ENCODE data around the gene TEX35. TPM values are rescaled to one million over a fixed set of nuclear protein-coding genes. Genes with fewer than 3 reads are reported as not detected.

The TEX35 gene
- polyA plus RNA-seq, 3 donors, result not detected

DNA sequence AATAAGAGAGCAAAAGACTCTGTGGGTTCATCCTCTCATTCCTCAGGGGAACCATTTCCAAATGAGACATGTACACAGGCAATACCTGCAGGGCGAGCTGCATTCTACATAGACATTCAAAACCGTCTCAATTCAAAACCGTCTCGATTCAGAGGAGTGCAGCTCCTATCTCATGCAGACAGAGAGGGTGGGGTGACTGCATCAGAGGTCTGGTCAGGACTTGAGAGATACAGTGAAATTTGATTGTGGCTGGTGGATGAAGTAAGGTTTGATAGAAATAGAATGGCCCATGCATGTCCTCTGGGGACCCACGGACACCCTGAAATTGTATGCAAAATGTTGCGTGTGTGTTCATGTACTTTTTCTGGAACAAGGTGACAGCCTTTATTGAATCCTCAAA is 27.3 kb downstream of the TEX35 start:
- peaks cover 15% of the 10 kb centered on the region for H3K4me1 Mint-ChIP-seq
- H3K36me3 Mint-ChIP-seq, result no peaks in the 10 kb centered on the region
- WGBS (ENCODE audit: insufficient coverage), result 100% methylated on average over 3 of the region's 6 CpGs

DNA sequence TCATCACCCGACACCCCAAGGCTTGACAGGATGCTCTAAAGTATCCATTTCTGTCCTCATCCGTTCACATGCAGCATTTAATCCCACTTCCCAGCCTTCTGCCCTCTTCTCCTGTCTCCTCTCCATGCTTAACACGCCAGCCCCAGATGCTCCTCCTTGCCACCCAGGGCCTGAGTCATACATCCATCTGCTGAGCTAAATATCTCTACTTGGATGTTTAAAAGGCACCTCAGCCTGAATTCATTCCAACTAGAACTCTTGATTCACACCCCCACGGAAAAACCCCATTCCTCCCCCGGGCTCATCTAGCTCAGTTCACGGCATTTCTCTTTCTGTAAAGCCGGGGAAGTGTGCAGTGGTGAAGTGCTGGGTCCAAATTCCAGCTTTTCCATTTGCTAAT is 27.7 kb downstream of the TEX35 start:
- peaks cover 3 to 6% (median 5%) of the 10 kb centered on the region in 3 donors for H3K27me3 Mint-ChIP-seq (ENCODE audit: low read depth in 3 of 3)
- Histone ChIP-seq H3K4me3 (replicated peaks in 1 of 3; ENCODE audit: low read depth in 2 of 3, low read length in 3 of 3) (no peak overlapping the region), H4K20me1 (ENCODE audit: insufficient read depth, low read length) (no peaks in the 10 kb centered on the region), H3K9ac (ENCODE audit: insufficient read depth, low read length, poor library complexity, severe bottlenecking) (no peak overlapping the region), H3K9me3 (replicated peaks in 1 of 2; ENCODE audit: control insufficient read depth in 1 of 2, insufficient read depth in 1 of 2, low read length in 2 of 2) (no peaks in the 10 kb centered on the region), H2AFZ (ENCODE audit: insufficient read depth, low read depth, low read length, poor library complexity, severe bottlenecking) (no peak overlapping the region), H3K36me3 (replicated peaks in 1 of 2; ENCODE audit: control insufficient read depth in 1 of 2, insufficient read depth in 2 of 2, low read length in 2 of 2) (no peaks in the 10 kb centered on the region), H3K27ac (ENCODE audit: low read depth in 1 of 2, low read length in 2 of 2) (no peak overlapping the region), H3K4me1 (ENCODE audit: control insufficient read depth in 1 of 2, insufficient read depth in 2 of 2, low read length in 2 of 2) (peaks cover 13 to 20% of the 10 kb centered on the region in 2 donors), H3K4me2 (replicated peaks; ENCODE audit: extremely low read depth, low read length, poor library complexity, severe bottlenecking) (no peak overlapping the region), H3K79me2 (ENCODE audit: insufficient read depth, low read length) (no peaks in the 10 kb centered on the region), H3K27me3 (ENCODE audit: control insufficient read depth in 2 of 2, insufficient read depth in 2 of 2, low read length in 2 of 2) (no peaks in the 10 kb centered on the region)
- intact Hi-C loops (cut with micrococcal nuclease), result loop anchor here in 1 of 2 donors (5.0 kb wide), 1 partner anchor 212 kb away; no protein-coding TSS in a partner anchor
- H3K36me3 Mint-ChIP-seq, result peaks cover 0 to 3% of the 10 kb centered on the region in 2 donors
- WGBS (ENCODE audit: insufficient coverage), result 98% methylated on average over 4 of the region's 7 CpGs
- TF ChIP-seq, protein P1, sequence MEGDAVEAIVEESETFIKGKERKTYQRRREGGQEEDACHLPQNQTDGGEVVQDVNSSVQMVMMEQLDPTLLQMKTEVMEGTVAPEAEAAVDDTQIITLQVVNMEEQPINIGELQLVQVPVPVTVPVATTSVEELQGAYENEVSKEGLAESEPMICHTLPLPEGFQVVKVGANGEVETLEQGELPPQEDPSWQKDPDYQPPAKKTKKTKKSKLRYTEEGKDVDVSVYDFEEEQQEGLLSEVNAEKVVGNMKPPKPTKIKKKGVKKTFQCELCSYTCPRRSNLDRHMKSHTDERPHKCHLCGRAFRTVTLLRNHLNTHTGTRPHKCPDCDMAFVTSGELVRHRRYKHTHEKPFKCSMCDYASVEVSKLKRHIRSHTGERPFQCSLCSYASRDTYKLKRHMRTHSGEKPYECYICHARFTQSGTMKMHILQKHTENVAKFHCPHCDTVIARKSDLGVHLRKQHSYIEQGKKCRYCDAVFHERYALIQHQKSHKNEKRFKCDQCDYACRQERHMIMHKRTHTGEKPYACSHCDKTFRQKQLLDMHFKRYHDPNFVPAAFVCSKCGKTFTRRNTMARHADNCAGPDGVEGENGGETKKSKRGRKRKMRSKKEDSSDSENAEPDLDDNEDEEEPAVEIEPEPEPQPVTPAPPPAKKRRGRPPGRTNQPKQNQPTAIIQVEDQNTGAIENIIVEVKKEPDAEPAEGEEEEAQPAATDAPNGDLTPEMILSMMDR (IDR thresholded peaks at IDR 0.05), result no peak
- no peak overlapping the region for H3K27ac Mint-ChIP-seq
- no peak for DNase-seq
- H3K9me3 Mint-ChIP-seq, result no peaks in the 10 kb centered on the region
- H3K4me1 Mint-ChIP-seq, result peaks cover 15% of the 10 kb centered on the region
- no peak overlapping the region for H3K4me3 Mint-ChIP-seq

More for the DNA sequence above, 27.3 kb downstream of the TEX35 start:
- Mint-ChIP-seq H3K9me3 (no peaks in the 10 kb centered on the region), H3K4me3 (no peak overlapping the region), H3K27me3 (ENCODE audit: low read depth in 3 of 3) (peaks cover 3 to 6% (median 5%) of the 10 kb centered on the region in 3 donors), H3K27ac (no peak overlapping the region)
- Histone ChIP-seq H3K4me3 (replicated peaks in 1 of 3; ENCODE audit: low read depth in 2 of 3, low read length in 3 of 3) (no peak overlapping the region), H3K79me2 (ENCODE audit: insufficient read depth, low read length) (no peaks in the 10 kb centered on the region), H2AFZ (ENCODE audit: insufficient read depth, low read depth, low read length, poor library complexity, severe bottlenecking) (no peak overlapping the region), H4K20me1 (ENCODE audit: insufficient read depth, low read length) (no peaks in the 10 kb centered on the region), H3K36me3 (replicated peaks in 1 of 2; ENCODE audit: control insufficient read depth in 1 of 2, insufficient read depth in 2 of 2, low read length in 2 of 2) (no peaks in the 10 kb centered on the region), H3K9ac (ENCODE audit: insufficient read depth, low read length, poor library complexity, severe bottlenecking) (no peak overlapping the region), H3K27me3 (ENCODE audit: control insufficient read depth in 2 of 2, insufficient read depth in 2 of 2, low read length in 2 of 2) (no peaks in the 10 kb centered on the region), H3K4me2 (replicated peaks; ENCODE audit: extremely low read depth, low read length, poor library complexity, severe bottlenecking) (no peak overlapping the region), H3K9me3 (replicated peaks in 1 of 2; ENCODE audit: control insufficient read depth in 1 of 2, insufficient read depth in 1 of 2, low read length in 2 of 2) (no peaks in the 10 kb centered on the region), H3K27ac (ENCODE audit: low read depth in 1 of 2, low read length in 2 of 2) (no peak overlapping the region), H3K4me1 (ENCODE audit: control insufficient read depth in 1 of 2, insufficient read depth in 2 of 2, low read length in 2 of 2) (peaks cover 13 to 20% of the 10 kb centered on the region in 2 donors)
- TF ChIP-seq, protein P1 (IDR thresholded peaks at IDR 0.05), result no peak
- DNase-seq, result no peak
- intact Hi-C loops (cut with micrococcal nuclease), result loop anchor here in 1 of 2 donors (5.0 kb wide), 1 partner anchor 212 kb away; no protein-coding TSS in a partner anchor

All from CD14-positive monocyte (primary cell).